HG03139 (cell line): Measurements from ENCODE around the gene HOXA3.

Experiments
- ATAC-seq: cut with Tn5 transposase; IDR thresholded peaks from one replicate; pipeline ENCODE4 v1.9.1; 2021; ENCODE audit not compliant: unreplicated experiment

HOXA3 gene

DNA sequence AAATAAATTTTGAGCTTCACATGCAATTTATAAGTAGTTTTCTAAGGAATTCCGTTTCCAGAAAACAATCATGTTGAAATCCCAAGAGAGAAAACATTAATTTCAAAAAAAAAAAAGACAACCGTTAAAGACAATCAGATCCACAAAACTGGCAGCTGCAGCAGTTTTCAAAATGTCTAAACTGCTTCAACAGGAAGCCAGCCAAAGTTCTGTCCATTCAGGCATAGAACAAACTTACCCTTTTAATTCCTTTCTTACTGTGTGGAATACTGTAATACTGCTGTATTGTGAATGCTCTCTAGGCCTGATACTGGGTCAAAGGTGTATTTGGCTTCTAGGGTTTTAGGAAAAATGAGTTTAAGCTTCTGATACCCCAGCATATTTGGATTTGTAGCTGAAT, 88.2 kb downstream of the HOXA3 start:
- ATAC-seq = no peak

DNA sequence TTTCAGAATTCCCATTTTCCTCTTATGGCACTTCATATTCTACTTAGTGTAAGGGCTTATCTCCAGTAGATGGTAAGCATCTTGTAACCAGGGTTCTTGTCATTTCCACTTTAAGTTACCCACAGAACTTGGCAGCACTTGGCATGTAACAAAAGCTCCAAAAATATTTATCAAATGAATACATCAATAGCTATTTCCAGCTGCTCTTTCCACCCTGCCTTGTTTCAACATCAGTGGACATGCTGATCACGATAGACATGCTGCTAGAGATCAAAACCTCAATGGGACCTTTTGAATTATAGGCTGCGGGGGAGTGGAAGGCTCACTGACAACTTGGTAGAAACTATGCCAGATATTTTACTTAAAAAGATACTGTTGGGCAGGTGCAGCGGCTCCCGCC, 89.4 kb downstream of the HOXA3 start:
- no peak for ATAC-seq
